ENCODE data around the gene HDAC9.

HDAC9 gene

GRCh38 chr7:18974803-18975202 is 479.3 kb downstream of the HDAC9 start:
- no peak overlapping the region for H3K27ac ChIP-seq (ENCODE audit: extremely low read depth, low read depth, low read length)
- POLR2A ChIA-PET = no interaction called here
- no peak overlapping the region for H3K4me3 ChIP-seq (ENCODE audit: low read depth, low read length)
- CTCF ChIA-PET = interaction anchor here (0.6 kb wide), 1 partner anchor 517 kb away, joined by 3 read pairs; no protein-coding TSS in a partner anchor
- H3K9me3 ChIP-seq (ENCODE audit: control insufficient read depth, insufficient read depth, low read depth, low read length) = no peaks in the 10 kb centered on the region
- no peaks in the 10 kb centered on the region for H3K36me3 ChIP-seq (ENCODE audit: control insufficient read depth in 2 of 2, insufficient read depth in 1 of 2, low read length in 2 of 2)
- H3K4me1 ChIP-seq (ENCODE audit: control insufficient read depth, insufficient read depth, low read length) = no peaks in the 10 kb centered on the region; the same call in 1 of the 2 replicates
- TF ChIP-seq ZNF555 (tag by site-specific recombination; conservative IDR thresholded peaks at IDR 0.05) (no peak), ZNF624 (tag by site-specific recombination; IDR thresholded peaks at IDR 0.05) (no peak), ZNF776 (tag by site-specific recombination; IDR thresholded peaks at IDR 0.05; ENCODE audit: borderline replicate concordance) (no peak), ZNF664 (tag by site-specific recombination; IDR thresholded peaks at IDR 0.05) (no peak)

- Histone ChIP-seq H3K4me3 (ENCODE audit: low read depth, low read length) (no peak overlapping the region), H3K36me3 (ENCODE audit: control insufficient read depth in 2 of 2, insufficient read depth in 1 of 2, low read length in 2 of 2) (no peaks in the 10 kb centered on the region), H3K9me3 (ENCODE audit: control insufficient read depth, insufficient read depth, low read depth, low read length) (no peaks in the 10 kb centered on the region), H3K27ac (ENCODE audit: extremely low read depth, low read depth, low read length) (no peak overlapping the region), H3K4me1 (ENCODE audit: control insufficient read depth, insufficient read depth, low read length) (no peaks in the 10 kb centered on the region; the same call in 1 of the 2 replicates)
- no peak for TF ChIP-seq ZBTB21 (tag by site-specific recombination; IDR thresholded peaks at IDR 0.05)
- TF ChIP-seq SP3 (tag by site-specific recombination; IDR thresholded peaks at IDR 0.05) = no peak
- no peak for TF ChIP-seq ZNF354C (tag by site-specific recombination; IDR thresholded peaks at IDR 0.05; ENCODE audit: borderline replicate concordance, low read depth)
- TF ChIP-seq ZSCAN4 (tag by site-specific recombination; IDR thresholded peaks at IDR 0.05) = no peak
- TF ChIP-seq ZBTB7A (tag by site-specific recombination; IDR thresholded peaks at IDR 0.05; ENCODE audit: low read depth) = no peak
- TF ChIP-seq ZNF362 (tag by site-specific recombination; IDR thresholded peaks at IDR 0.05) = no peak
- no peak for TF ChIP-seq HOXA7 (CRISPR knock-in tag; IDR thresholded peaks at IDR 0.05; ENCODE audit: borderline replicate concordance)
- no peak for TF ChIP-seq ZNF529 (tag by site-specific recombination; IDR thresholded peaks at IDR 0.05; ENCODE audit: insufficient replicate concordance)
- TF ChIP-seq ZNF664 (tag by site-specific recombination; IDR thresholded peaks at IDR 0.05) = no peak
- TF ChIP-seq ZNF704 (tag by site-specific recombination; IDR thresholded peaks at IDR 0.05) = no peak
- TF ChIP-seq KLF17 (tag by site-specific recombination; IDR thresholded peaks at IDR 0.05) = no peak
- no peak for TF ChIP-seq ZNF701 (tag by site-specific recombination; IDR thresholded peaks at IDR 0.05)
- TF ChIP-seq ZNF221 (tag by site-specific recombination; IDR thresholded peaks at IDR 0.05; ENCODE audit: borderline replicate concordance) = no peak
- no peak for TF ChIP-seq ZNF24 (tag by site-specific recombination; IDR thresholded peaks at IDR 0.05)
- no peak for TF ChIP-seq ZNF654 (tag by site-specific recombination; IDR thresholded peaks at IDR 0.05; ENCODE audit: low read depth)
- TF ChIP-seq ZSCAN5A (tag by site-specific recombination; IDR thresholded peaks at IDR 0.05) = no peak
- no peak for TF ChIP-seq ZNF521 (tag by site-specific recombination; IDR thresholded peaks at IDR 0.05)
- no peak for TF ChIP-seq ZNF585B (tag by site-specific recombination; IDR thresholded peaks at IDR 0.05)
- CTCF ChIA-PET = no interaction called here
- POLR2A ChIA-PET = no interaction called here
Observed at GRCh38 chr7:18975276-18975675, 479.7 kb downstream of the HDAC9 start.
